Effector memory CD4-positive, alpha-beta T cell (primary cell): ENCODE data around the gene ACAA2.

Experiments used
- DNase-seq, 3 donors: peaks; one replicate each; pipeline ENCODE4 v3.0.0-alpha.2; 2020
- H3K27ac ChIP-seq: 2 replicates; pipeline ENCODE4 v1.7.0; 2013; ENCODE audit warnings: mild to moderate bottlenecking, low read length, moderate library complexity; ENCODE audit not compliant: insufficient read depth, poor library complexity, severe bottlenecking
- H3K27me3 ChIP-seq: replicated peaks from 2 replicates; pipeline ENCODE4 v1.7.0; 2013; ENCODE audit warnings: mild to moderate bottlenecking, low read length; ENCODE audit not compliant: insufficient read depth, control insufficient read depth, poor library complexity, severe bottlenecking
- H3K36me3 ChIP-seq: 2 replicates; pipeline ENCODE4 v1.7.0; 2013; ENCODE audit warnings: mild to moderate bottlenecking, low read length, moderate library complexity; ENCODE audit not compliant: control insufficient read depth, insufficient read depth
- H3K4me1 ChIP-seq: 2 replicates; pipeline ENCODE4 v1.7.0; 2013; ENCODE audit warnings: low read length, mild to moderate bottlenecking; ENCODE audit not compliant: control insufficient read depth, insufficient read depth, poor library complexity, severe bottlenecking
- H3K4me3 ChIP-seq: 2 replicates; pipeline ENCODE4 v1.7.0; 2013; ENCODE audit warnings: low read length, low read depth, mild to moderate bottlenecking; ENCODE audit not compliant: insufficient read depth, poor library complexity, severe bottlenecking
- H3K9me3 ChIP-seq: 2 replicates; pipeline ENCODE4 v1.7.0; 2013; ENCODE audit warnings: mild to moderate bottlenecking, low read length, moderate library complexity; ENCODE audit not compliant: control insufficient read depth

ACAA2 gene

GRCh38 chr18:49744376-49745008, 68.8 kb downstream of the ACAA2 start:
- Histone ChIP-seq H3K27ac (no peak overlapping the region), H3K9me3 (no peaks in the 10 kb centered on the region), H3K4me3 (no peak overlapping the region), H3K4me1 (no peaks in the 10 kb centered on the region), H3K27me3 (no peaks in the 10 kb centered on the region), H3K36me3 (no peaks in the 10 kb centered on the region)
- no peak for DNase-seq

GRCh38 chr18:49743117-49743567, 70.2 kb downstream of the ACAA2 start:
- Histone ChIP-seq H3K27ac (no peak overlapping the region), H3K4me3 (no peak overlapping the region), H3K36me3 (no peaks in the 10 kb centered on the region), H3K4me1 (no peaks in the 10 kb centered on the region), H3K27me3 (no peaks in the 10 kb centered on the region), H3K9me3 (no peaks in the 10 kb centered on the region)
- no peak for DNase-seq

- H3K4me3 ChIP-seq, result no peak overlapping the region
- no peak overlapping the region for H3K27ac ChIP-seq
- H3K4me1 ChIP-seq, result no peaks in the 10 kb centered on the region
- DNase-seq, result no peak
- H3K36me3 ChIP-seq, result no peaks in the 10 kb centered on the region
- no peaks in the 10 kb centered on the region for H3K27me3 ChIP-seq
- H3K9me3 ChIP-seq, result no peaks in the 10 kb centered on the region
Measured at GRCh38 chr18:49742316-49743116, 70.8 kb downstream of the ACAA2 start.

- Histone ChIP-seq H3K27ac (no peak overlapping the region), H3K36me3 (no peaks in the 10 kb centered on the region), H3K9me3 (no peaks in the 10 kb centered on the region), H3K4me1 (no peaks in the 10 kb centered on the region), H3K27me3 (no peaks in the 10 kb centered on the region), H3K4me3 (no peak overlapping the region)
- DNase-seq, result no peak
Measured at GRCh38 chr18:49739275-49739674, 74.1 kb downstream of the ACAA2 start.

GRCh38 chr18:49738721-49739120, 74.6 kb downstream of the ACAA2 start:
- H3K4me3 ChIP-seq, result no peak overlapping the region
- no peak overlapping the region for H3K27ac ChIP-seq
- DNase-seq, result no peak

GRCh38 chr18:49734836-49735235, 78.5 kb downstream of the ACAA2 start:
- H3K4me3 ChIP-seq, result no peak overlapping the region
- no peaks in the 10 kb centered on the region for H3K27me3 ChIP-seq
- no peak overlapping the region for H3K27ac ChIP-seq
- no peaks in the 10 kb centered on the region for H3K9me3 ChIP-seq
- no peaks in the 10 kb centered on the region for H3K36me3 ChIP-seq
- DNase-seq, result no peak
- no peaks in the 10 kb centered on the region for H3K4me1 ChIP-seq

More at GRCh38 chr18:49738721-49739120, 74.6 kb downstream of the ACAA2 start:
- H3K27me3 ChIP-seq, result no peaks in the 10 kb centered on the region
- no peaks in the 10 kb centered on the region for H3K4me1 ChIP-seq
- no peaks in the 10 kb centered on the region for H3K9me3 ChIP-seq
- H3K36me3 ChIP-seq, result no peaks in the 10 kb centered on the region

- H3K9me3 ChIP-seq, result no peaks in the 10 kb centered on the region
- H3K27me3 ChIP-seq, result no peaks in the 10 kb centered on the region
- no peaks in the 10 kb centered on the region for H3K4me1 ChIP-seq
- H3K4me3 ChIP-seq, result no peak overlapping the region
- DNase-seq, result no peak
- H3K36me3 ChIP-seq, result no peaks in the 10 kb centered on the region
- H3K27ac ChIP-seq, result no peak overlapping the region
Measured at GRCh38 chr18:49733896-49734585, 79.3 kb downstream of the ACAA2 start.

GRCh38 chr18:49733321-49733720, 80.0 kb downstream of the ACAA2 start:
- Histone ChIP-seq H3K4me3 (no peak overlapping the region), H3K36me3 (no peaks in the 10 kb centered on the region), H3K27me3 (no peaks in the 10 kb centered on the region), H3K4me1 (no peaks in the 10 kb centered on the region), H3K9me3 (no peaks in the 10 kb centered on the region), H3K27ac (no peak overlapping the region)
- no peak for DNase-seq
